HepG2 (cell line): ENCODE measurements around the gene RNU5B-1. TPM values are rescaled to one million over a fixed set of nuclear protein-coding genes. Genes with fewer than 3 reads are reported as not detected.

Source experiments
- ARNT ChIP-seq: fragments of 450-650 bp; IDR thresholded peaks from 2 replicates; pipeline ENCODE4 v1.6.1; 2017
- ATF7-NPFF ChIP-seq: sonication (generic); formaldehyde crosslinking; IDR thresholded peaks from 2 replicates; pipeline ENCODE4 v1.8.1; 2023; ENCODE audit warnings: mild to moderate bottlenecking, low read depth, missing genetic modification reagents, moderate library complexity
- CEBPZ ChIP-seq: IDR thresholded peaks from 2 replicates; pipeline ENCODE4 v1.6.1; 2012; ENCODE audit warnings: low read length, improper control_type of control experiment
- FOXP4 ChIP-seq: sonication (generic); formaldehyde crosslinking; IDR thresholded peaks from 2 replicates; pipeline ENCODE4 v1.4.0; 2020; ENCODE audit warnings: missing genetic modification reagents
- GZF1 ChIP-seq: sonication (generic); formaldehyde crosslinking; IDR thresholded peaks from 2 replicates; pipeline ENCODE4 v1.5.1; 2020; ENCODE audit warnings: mild to moderate bottlenecking, missing genetic modification reagents
- MAFK ChIP-seq, 2 experiments: IDR thresholded peaks in 1 of 2; conservative IDR thresholded peaks in 1 of 2; 2 replicates each; pipeline ENCODE4 v1.6.1; 2011; ENCODE audit warnings: improper control_type of control experiment in 2 of 2, low read length in 2 of 2
- MTA3 ChIP-seq: sonication (generic); formaldehyde crosslinking; IDR thresholded peaks from 2 replicates; pipeline ENCODE4 v1.4.0; 2020; ENCODE audit warnings: missing genetic modification reagents
- NFAT5 ChIP-seq: sonication (generic); formaldehyde crosslinking; IDR thresholded peaks from 2 replicates; pipeline ENCODE4 v1.4.0; 2020; ENCODE audit warnings: missing genetic modification reagents
- PAX8 ChIP-seq: sonication (generic); formaldehyde crosslinking; IDR thresholded peaks from 2 replicates; pipeline ENCODE4 v1.8.0; 2022; ENCODE audit warnings: mild to moderate bottlenecking, missing genetic modification reagents, borderline replicate concordance
- POLR2G ChIP-seq: fragments of 200-400 bp; formaldehyde crosslinking; IDR thresholded peaks from 2 replicates; pipeline ENCODE4 v1.6.1; 2018; ENCODE audit warnings: mild to moderate bottlenecking, low read depth, low read length, moderate library complexity
- RARA ChIP-seq: IDR thresholded peaks from 2 replicates; pipeline ENCODE4 v1.6.1; 2016; ENCODE audit warnings: missing genetic modification reagents, missing compliant biosample characterization
- RXRB ChIP-seq: IDR thresholded peaks from 2 replicates; pipeline ENCODE4 v1.6.1; 2016; ENCODE audit warnings: borderline replicate concordance, missing genetic modification reagents, missing compliant biosample characterization
- SKI ChIP-seq: fragments of 450-650 bp; IDR thresholded peaks from one replicate; pipeline ENCODE4 v1.6.1; 2018; ENCODE audit warnings: mild to moderate bottlenecking; ENCODE audit not compliant: partially characterized antibody
- SOX6 ChIP-seq, 2 experiments: fragments of 450-650 bp in 1 of 2; sonication (generic) in 1 of 2; formaldehyde crosslinking in 1 of 2; IDR thresholded peaks; 2 replicates each; pipeline versions ENCODE4 v1.4.0 to v1.6.1; 2017 to 2020; ENCODE audit warnings: antibody characterized with exemption in 1 of 2, mild to moderate bottlenecking in 1 of 2, missing genetic modification reagents in 1 of 2
- TCF7 ChIP-seq: sonication (generic); IDR thresholded peaks from 2 replicates; pipeline ENCODE4 v1.6.1; 2016; ENCODE audit warnings: antibody characterized with exemption, low read depth
- ZFX ChIP-seq: sonication (generic); formaldehyde crosslinking; IDR thresholded peaks from 2 replicates; pipeline ENCODE4 v1.4.0; 2020; ENCODE audit warnings: mild to moderate bottlenecking, low read depth, missing genetic modification reagents, moderate library complexity
- ZNF292 ChIP-seq: sonication (generic); formaldehyde crosslinking; IDR thresholded peaks from 2 replicates; pipeline ENCODE4 v1.8.1; 2022; ENCODE audit warnings: mild to moderate bottlenecking, low read depth, missing genetic modification reagents, borderline replicate concordance
- ZNF3 ChIP-seq: IDR thresholded peaks from 2 replicates; pipeline ENCODE4 v1.7.0; 2017; ENCODE audit warnings: inconsistent platforms
- ZNF605 ChIP-seq: sonication (generic); formaldehyde crosslinking; IDR thresholded peaks from 2 replicates; pipeline ENCODE4 v1.8.0; 2022; ENCODE audit warnings: mild to moderate bottlenecking, missing genetic modification reagents
- ZNF761 ChIP-seq: sonication (generic); formaldehyde crosslinking; conservative IDR thresholded peaks from 2 replicates; pipeline ENCODE4 v1.4.0; 2020; ENCODE audit warnings: mild to moderate bottlenecking, missing genetic modification reagents
- ZSCAN25 ChIP-seq: sonication (generic); formaldehyde crosslinking; IDR thresholded peaks from 2 replicates; pipeline ENCODE4 v1.8.0; 2022; ENCODE audit warnings: mild to moderate bottlenecking, missing genetic modification reagents
- polyA plus RNA-seq, 8 experiments: library from polyadenylated mRNA; depleted of rRNA in 3 of 8; stranded (reverse) in 7 of 8; unstranded in 1 of 8; fragments of >200 nt; fragmentation: Illumina TruSeq in 4 of 8; extraction: Trizol in 4 of 8; gene quantifications; 2 replicates each; pipeline versions ENCODE4 v1.2.1 to v1.2.3, GENCODE V29; 2011 to 2016; ENCODE audit warnings: low read depth in 4 of 8, missing spikeins in 1 of 8, mixed read lengths in 1 of 8; ENCODE audit not compliant: insufficient read depth in 1 of 8
- total RNA-seq, 5 experiments: library from RNA; depleted of rRNA; stranded (reverse); fragments of >200 nt; fragmentation: Illumina TruSeq; extraction: Trizol; gene quantifications; 2 replicates each; pipeline ENCODE4 v1.2.3, GENCODE V29; 2016; ENCODE audit warnings: low read depth in 1 of 5

RNU5B-1 gene
- total and polyA plus RNA-seq, 2 of the 13 experiments (the other 11 are each of a cell fraction or from before 2014, with no cell fraction given), result 1,646 TPM; not detected in 1

DNA sequence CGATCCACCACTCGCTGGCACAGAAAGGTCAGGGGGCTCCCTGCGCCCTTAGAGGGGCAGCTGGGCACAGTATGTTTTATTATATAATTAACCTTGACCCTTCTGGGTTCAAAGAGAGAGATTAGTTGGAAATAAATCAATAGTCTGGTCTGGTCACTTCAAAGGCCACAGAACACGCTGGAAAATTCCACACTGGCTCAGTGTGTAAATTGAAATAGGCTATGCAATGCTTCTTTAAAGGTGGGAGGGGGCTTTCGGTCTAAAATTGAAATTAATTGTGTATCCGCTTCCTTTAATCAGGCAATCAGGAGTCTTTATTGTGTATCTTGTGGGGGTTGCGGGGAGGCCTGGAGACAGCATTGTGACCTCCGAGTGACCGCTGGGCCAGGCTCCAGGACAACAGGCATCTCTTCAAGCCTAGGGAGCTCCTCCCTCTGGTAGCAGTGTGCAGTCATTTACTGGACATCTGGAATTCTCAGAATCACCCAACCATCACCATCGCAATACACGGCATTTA is 8.0 kb downstream of the RNU5B-1 start (continued):
- TF ChIP-seq NFAT5 (CRISPR knock-in tag) (no peak), ZNF292 (no peak), ZNF605 (no peak), SOX6 (IDR thresholded peaks at IDR 0.05) (no peak), SOX6 (CRISPR knock-in tag; IDR thresholded peaks at IDR 0.05) (peak; percentile 64), ZSCAN25 (no peak), ZNF761 (CRISPR knock-in tag) (no peak), MTA3 (CRISPR knock-in tag) (no peak), MAFK (conservative IDR thresholded peaks at IDR 0.05 in 1 of 2, IDR thresholded peaks at IDR 0.05 in 1 of 2; ENCODE audit: low read length in 2 of 2) (no peak), POLR2G (no peak), FOXP4 (CRISPR knock-in tag) (no peak), CEBPZ (no peak), RARA (peak; percentile 98), ZFX (CRISPR knock-in tag) (peak; percentile 32; the same call in 1 of the 2 replicates), PAX8 (no peak), ARNT (no peak), TCF7 (peak; percentile 92), SKI (peak; percentile 99), ATF7-NPFF (CRISPR knock-in tag) (no peak), ZNF3 (CRISPR knock-in tag) (no peak), RXRB (peak; percentile 94), GZF1 (CRISPR knock-in tag) (no peak)
